HG02973 (cell line): ENCODE measurements around the gene P4HA3.
"Not testable (repeated sequence)": the region's sequence is repeated elsewhere in the genome, so short reads cannot be mapped to it uniquely, and the experiment has no call there.

Experiments used
- ATAC-seq: cut with Tn5 transposase; IDR thresholded peaks from one replicate; pipeline ENCODE4 v1.9.1; 2021; ENCODE audit warnings: moderate library complexity; ENCODE audit not compliant: unreplicated experiment

The P4HA3 gene

DNA sequence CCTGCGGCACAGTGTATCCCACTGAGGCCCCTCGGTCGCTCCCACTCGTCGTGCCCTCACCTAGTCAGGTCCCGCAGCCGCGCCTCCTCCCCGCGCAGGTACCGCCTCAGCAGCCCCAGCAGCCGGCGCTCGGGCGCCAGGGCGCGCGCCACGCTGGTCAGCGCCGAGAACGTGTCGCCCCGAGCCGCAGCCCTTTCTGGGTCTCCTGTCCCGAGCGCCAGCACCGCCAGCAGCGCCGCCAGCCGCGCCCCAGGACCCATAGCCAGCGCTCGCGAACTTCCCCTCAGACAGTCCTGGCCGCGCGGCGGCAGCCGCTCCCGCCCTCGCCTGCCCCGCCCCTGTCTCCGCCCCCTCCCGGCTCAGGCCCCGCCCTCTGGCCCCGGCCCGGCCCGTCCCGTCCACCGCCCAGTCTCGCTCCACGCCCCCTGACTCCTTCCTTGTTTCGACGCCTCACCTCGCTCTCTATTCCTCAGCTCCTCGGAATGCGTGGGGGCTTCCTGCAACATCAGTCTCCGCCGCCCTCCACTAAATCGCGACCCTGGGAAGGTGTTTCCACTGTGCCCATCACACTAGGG is at the start of gene P4HA3:
P4HA3 (minus strand) TSS at position 289 of the 575 bp plus-strand sequence; CDS start at position 260, 29 bp downstream.
- ATAC-seq, result no peak

- no peak for ATAC-seq
Observed at GRCh38 chr11:74357449-74357848, 46.0 kb upstream of the P4HA3 start.

- ATAC-seq, result no peak
Observed at GRCh38 chr11:74355626-74356025, 44.2 kb upstream of the P4HA3 start.

DNA sequence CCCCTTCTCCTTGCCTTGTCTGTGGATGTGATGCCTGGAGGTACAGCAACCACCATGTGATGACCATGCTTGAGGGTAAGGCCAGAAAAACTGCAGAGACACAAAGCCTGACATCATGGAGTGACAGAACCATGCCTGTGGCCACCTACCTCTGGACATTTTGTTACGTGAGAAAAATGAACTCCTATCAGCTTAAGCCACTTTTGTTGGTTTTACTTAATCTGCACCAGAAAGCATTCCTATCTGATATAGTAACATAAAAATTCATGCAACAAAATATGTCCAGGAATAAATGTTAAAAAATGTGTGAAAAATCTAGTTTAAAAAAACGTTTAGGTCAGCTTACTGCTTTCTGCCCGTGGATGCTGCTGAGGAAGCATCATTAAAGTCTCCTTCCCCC is 42.6 kb upstream of the P4HA3 start:
- ATAC-seq, result no peak

DNA sequence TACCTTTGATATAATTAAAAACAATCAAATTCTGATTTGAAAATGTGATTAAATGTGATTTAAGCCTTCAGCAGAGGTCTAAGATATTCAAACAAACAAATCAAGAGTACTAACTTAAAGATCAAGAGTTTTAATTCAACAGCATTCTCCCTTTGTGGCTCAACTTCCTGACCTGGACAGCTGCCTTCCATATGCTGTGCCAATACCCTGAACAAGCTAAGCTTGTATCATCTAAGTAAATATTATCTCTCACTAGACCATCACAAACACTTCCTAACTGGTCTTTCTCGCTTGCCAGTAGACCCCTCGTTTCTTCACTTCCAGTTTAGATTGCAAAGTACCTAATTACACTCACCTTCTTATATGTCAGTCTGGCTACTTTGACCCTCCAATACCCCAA is 35.9 kb upstream of the P4HA3 start:
- no peak for ATAC-seq

GRCh38 chr11:74345420-74345819 is 34.0 kb upstream of the P4HA3 start:
- no peak for ATAC-seq

DNA sequence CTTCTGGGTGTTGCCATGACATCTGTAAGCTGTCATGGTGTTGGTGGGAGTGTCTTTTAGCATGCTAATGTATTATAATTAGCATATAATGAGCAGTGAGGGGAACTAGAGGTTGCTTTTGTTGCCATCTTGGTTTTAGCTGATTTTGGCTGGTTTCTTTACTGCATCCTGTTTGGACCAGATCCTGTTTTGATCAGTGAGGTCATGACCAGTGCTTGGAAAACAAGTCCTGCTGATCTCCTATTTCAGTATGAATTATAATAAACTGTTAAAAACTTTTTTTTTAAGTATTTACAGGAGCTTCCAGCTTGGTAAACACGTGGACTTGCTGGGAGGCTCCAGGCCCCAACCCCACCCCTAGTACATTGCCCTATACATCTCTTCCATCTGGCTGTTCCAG is 30.5 kb upstream of the P4HA3 start:
- ATAC-seq, result no peak

- no peak for ATAC-seq
Observed at GRCh38 chr11:74339619-74340018, 28.2 kb upstream of the P4HA3 start.

DNA sequence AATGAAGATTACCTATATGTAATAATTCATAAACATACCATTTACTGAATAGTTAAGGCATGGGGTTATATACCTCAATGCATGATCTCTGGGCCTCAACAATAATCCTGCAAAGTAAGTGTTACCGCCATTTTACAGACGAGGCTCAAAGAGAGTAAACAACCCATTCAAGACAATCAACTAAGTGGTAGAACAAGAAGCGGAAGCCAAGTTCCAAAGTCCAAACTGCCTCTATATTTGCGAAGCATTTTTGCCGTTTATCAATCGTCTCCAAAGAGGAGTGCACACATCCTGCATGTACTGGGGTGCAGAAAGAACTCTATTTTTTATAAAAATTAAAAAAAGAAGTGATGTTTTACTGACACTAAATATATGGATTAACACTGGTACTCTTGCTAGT is 27.5 kb upstream of the P4HA3 start:
- ATAC-seq, result no peak

- ATAC-seq, result no peak
Observed at GRCh38 chr11:74333193-74333592, 21.8 kb upstream of the P4HA3 start.

DNA sequence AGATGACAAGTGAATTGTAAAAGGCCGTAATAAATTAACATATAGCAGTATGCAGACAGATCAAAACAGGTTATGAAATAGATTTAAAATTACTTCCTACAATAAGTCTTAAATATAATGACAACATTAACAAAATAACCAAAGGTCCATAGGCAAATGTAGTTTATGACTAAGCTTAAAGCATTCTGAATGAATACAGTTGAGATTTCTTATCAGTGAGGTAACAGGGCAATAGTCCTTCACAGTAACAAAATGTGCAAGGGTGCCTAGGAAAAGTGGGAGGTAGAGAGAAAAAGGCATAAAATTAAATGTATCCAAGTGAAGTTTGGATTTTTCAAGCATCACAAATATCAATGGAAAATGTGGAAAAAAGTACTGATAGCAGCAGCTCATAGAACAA is 20.9 kb upstream of the P4HA3 start:
- ATAC-seq, result no peak

- not testable (repeated sequence) for ATAC-seq
Observed at GRCh38 chr11:74331000-74331399, 19.6 kb upstream of the P4HA3 start.

DNA sequence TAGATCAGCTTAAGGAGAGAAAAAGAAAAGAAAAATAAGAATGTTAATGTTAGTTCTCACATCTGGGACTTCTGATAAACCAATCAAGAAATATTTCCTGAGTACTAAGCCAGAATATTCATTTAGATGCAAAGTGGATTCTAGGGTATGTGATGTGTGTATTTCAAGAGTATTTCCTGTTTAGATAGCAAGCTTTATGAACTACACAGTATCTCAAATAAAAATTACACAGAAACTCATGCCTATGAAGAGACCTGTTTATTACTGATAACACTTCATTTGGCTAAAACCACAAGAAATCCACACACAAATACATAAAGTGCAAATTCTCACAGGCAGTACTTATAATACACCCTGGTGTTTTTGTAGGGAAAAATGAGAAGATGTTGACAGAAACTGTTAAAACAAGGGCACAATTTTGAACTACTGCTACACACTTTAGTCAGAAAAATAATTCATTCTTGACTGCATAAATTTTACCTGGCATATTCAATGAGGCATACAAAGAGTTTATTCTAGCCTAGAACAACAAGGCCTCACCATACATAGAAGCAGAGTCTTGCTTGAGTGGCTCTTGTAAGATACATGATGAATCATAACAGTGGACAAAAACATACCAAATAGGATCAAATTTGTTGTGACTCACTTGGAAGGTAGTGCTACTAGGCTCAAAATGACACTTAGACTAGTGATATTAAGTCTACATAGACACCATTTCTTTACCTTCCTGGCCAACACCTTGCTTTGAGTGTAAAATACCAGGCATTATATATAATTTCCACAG is 18.8 kb upstream of the P4HA3 start:
- no peak for ATAC-seq

- ATAC-seq, result no peak
Observed at GRCh38 chr11:74327076-74327475, 15.6 kb upstream of the P4HA3 start.

- no peak for ATAC-seq
Observed at GRCh38 chr11:74326665-74327064, 15.2 kb upstream of the P4HA3 start.

- ATAC-seq, result no peak
Observed at GRCh38 chr11:74325649-74326645, 14.5 kb upstream of the P4HA3 start.

DNA sequence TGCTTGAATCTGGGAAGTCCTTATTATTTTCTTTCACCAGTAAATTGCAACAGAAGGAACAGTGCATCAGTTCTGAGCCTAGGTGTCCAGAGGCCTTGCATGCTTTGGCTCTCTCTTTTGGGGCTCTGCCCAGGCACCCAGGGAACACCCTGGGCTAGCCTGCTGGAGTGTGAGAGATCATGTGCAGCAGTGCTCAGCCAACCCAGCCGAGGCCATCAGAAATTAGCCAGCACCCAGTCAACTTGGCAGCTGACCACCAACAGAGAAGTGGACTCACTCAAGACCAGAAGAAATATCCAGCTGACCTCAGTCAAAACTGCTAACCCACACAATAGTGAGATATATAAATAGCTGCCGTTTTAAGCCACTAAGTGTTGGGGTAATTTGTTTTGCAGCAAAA is 11.2 kb upstream of the P4HA3 start:
- no peak for ATAC-seq

- ATAC-seq, result no peak
Observed at GRCh38 chr11:74321487-74322188, 10.2 kb upstream of the P4HA3 start.

DNA sequence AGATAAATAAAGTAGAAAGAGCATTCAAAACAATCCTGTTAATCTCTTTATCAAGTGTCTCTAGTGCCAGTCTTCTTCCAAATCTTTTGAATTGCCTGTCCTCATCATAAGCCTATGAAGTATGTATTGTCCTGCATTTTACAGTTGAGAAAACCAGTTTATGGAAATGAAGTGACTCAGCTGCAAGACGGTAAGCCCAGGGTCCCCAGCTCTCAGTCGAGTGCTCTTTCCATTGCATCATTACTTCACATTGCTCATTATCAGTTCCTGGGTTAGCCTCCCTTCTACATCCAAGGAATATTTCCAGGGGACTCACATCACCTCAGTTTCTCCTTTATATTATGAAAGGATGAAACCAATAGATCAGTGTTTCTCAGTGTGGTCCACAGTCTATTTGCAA is 9.1 kb upstream of the P4HA3 start:
- no peak for ATAC-seq

DNA sequence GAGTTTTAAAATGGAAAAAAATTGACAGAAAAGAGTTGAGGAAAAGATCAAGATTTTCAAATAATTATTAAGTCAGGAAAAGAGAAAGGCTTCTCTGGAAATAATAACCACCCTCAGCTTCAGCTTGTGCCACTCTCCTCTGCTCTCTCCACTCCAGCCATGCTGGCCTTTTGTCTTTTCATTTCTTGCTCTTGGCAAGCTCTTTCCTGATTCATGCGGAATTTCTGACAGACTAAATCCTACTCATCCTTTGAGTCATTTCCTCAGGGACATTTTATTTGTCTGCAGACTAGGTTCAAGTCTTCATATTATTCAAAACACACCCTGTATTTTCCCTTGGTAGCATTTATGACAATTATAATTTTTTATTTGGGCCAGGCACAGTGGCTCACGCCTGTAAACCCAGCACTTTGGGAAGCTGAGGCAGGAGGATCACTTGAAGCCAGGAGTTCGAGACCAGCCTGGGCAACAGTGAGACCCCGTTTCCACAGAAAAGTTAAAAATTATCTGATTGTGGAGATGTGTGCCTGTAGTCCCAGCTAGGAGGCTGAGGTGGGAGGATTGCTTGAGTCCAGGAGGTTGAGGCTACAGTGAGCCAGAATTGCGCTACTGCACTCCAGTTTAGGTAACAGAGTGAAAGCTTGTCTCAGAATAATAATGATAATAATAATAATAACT is 7.8 kb upstream of the P4HA3 start:
- no peak for ATAC-seq
